GM23338 (cell line): ENCODE results near the gene KCNH6. TPM values are rescaled to one million over a fixed set of nuclear protein-coding genes. Genes with fewer than 3 reads are reported as not detected.
A peak's percentile ranks its signal among the peaks of the same experiment; 100 is the strongest.

Source experiments
- ATAC-seq: fragments of 200-7000 bp; cut with Tn5 transposase; 3 replicates; pipeline ENCODE4 v1.9.1; 2020
- DNase-seq: peaks from one replicate; pipeline ENCODE4 v3.0.0-alpha.2; 2015; ENCODE audit warnings: low spot score
- H2AFZ ChIP-seq: fragments of 200-600 bp; sonication (generic); 2 replicates; pipeline ENCODE4 v1.8.0; 2016; ENCODE audit warnings: antibody characterized with exemption, mild to moderate bottlenecking, moderate library complexity
- H3F3A ChIP-seq: fragments of 200-600 bp; sonication (generic); replicated peaks from 2 replicates; pipeline ENCODE4 v1.8.0; 2017; ENCODE audit warnings: antibody characterized with exemption, mixed run types, low read depth
- H3K27ac ChIP-seq: fragments of 200-600 bp; sonication (generic); 2 replicates; pipeline ENCODE4 v1.6.1; 2016; ENCODE audit warnings: low read depth
- H3K27me3 ChIP-seq: fragments of 200-600 bp; sonication (generic); 2 replicates; pipeline ENCODE4 v1.8.0; 2016; ENCODE audit warnings: mild to moderate bottlenecking, mixed run types, moderate library complexity; ENCODE audit not compliant: insufficient read depth
- H3K36me3 ChIP-seq: fragments of 200-600 bp; sonication (generic); 2 replicates; pipeline ENCODE4 v1.8.0; 2016; ENCODE audit warnings: mild to moderate bottlenecking; ENCODE audit not compliant: insufficient read depth
- H3K4me1 ChIP-seq: fragments of 200-600 bp; sonication (generic); 2 replicates; pipeline ENCODE4 v1.8.0; 2016; ENCODE audit warnings: mild to moderate bottlenecking, moderate library complexity; ENCODE audit not compliant: insufficient read depth
- H3K4me2 ChIP-seq: fragments of 200-600 bp; sonication (generic); 2 replicates; pipeline ENCODE4 v1.7.1; 2017; ENCODE audit warnings: mixed run types
- H3K4me3 ChIP-seq: fragments of 200-600 bp; sonication (generic); 2 replicates; pipeline ENCODE4 v1.6.1; 2016; ENCODE audit warnings: mixed run types
- H3K79me2 ChIP-seq: fragments of 200-600 bp; sonication (generic); replicated peaks from 2 replicates; pipeline ENCODE4 v1.8.0; 2017; ENCODE audit warnings: mild to moderate bottlenecking; ENCODE audit not compliant: insufficient read depth
- H3K9me2 ChIP-seq: fragments of 200-600 bp; sonication (generic); 2 replicates; pipeline ENCODE4 v1.8.0; 2017; ENCODE audit not compliant: insufficient read depth
- H4K20me1 ChIP-seq: fragments of 200-600 bp; sonication (generic); replicated peaks from 2 replicates; pipeline ENCODE4 v1.8.0; 2017; ENCODE audit warnings: mild to moderate bottlenecking; ENCODE audit not compliant: insufficient read depth
- H3K27ac Mint-ChIP-seq: 2 replicates; pipeline ENCODE4 v1.8.0; 2020; ENCODE audit warnings: inconsistent platforms, mild to moderate bottlenecking, moderate library complexity, mixed read lengths
- H3K27me3 Mint-ChIP-seq: 3 replicates; pipeline ENCODE4 v1.8.0; 2022; ENCODE audit warnings: low read depth, mild to moderate bottlenecking, moderate library complexity, mixed read lengths, inconsistent platforms; ENCODE audit not compliant: insufficient read depth, poor library complexity
- H3K36me3 Mint-ChIP-seq: 3 replicates; pipeline ENCODE4 v1.8.0; 2021; ENCODE audit warnings: low read depth, mild to moderate bottlenecking, inconsistent platforms, moderate library complexity, mixed read lengths
- H3K4me1 Mint-ChIP-seq: 3 replicates; pipeline ENCODE4 v1.8.0; 2020; ENCODE audit warnings: mild to moderate bottlenecking, inconsistent platforms, mixed read lengths
- H3K4me3 Mint-ChIP-seq: 3 replicates; pipeline ENCODE4 v1.8.0; 2021; ENCODE audit warnings: moderate library complexity, mild to moderate bottlenecking, inconsistent platforms, mixed read lengths
- H3K9me3 Mint-ChIP-seq: 3 replicates; pipeline ENCODE4 v1.8.0; 2020; ENCODE audit warnings: moderate library complexity, mild to moderate bottlenecking, inconsistent platforms, mixed read lengths
- CREB1 ChIP-seq: fragments of 250-450 bp; sonication (Bioruptor Pico); IDR thresholded peaks from 2 replicates; pipeline ENCODE4 v1.5.0; 2020; ENCODE audit warnings: low read depth, mild to moderate bottlenecking, moderate library complexity
- EZH2 ChIP-seq: fragments of 200-600 bp; sonication (generic); IDR thresholded peaks from one replicate; pipeline ENCODE4 v1.8.0; 2017; ENCODE audit warnings: antibody characterized with exemption, mild to moderate bottlenecking, low read depth; ENCODE audit not compliant: unreplicated experiment
- EZH2phosphoT487 ChIP-seq: fragments of 200-600 bp; sonication (generic); IDR thresholded peaks from one replicate; pipeline ENCODE4 v1.8.1; 2018; ENCODE audit warnings: antibody characterized with exemption; ENCODE audit not compliant: unreplicated experiment
- JUNB ChIP-seq: IDR thresholded peaks from one replicate; pipeline ENCODE4 v1.6.1; 2016; ENCODE audit warnings: antibody characterized with exemption; ENCODE audit not compliant: unreplicated experiment
- NANOG ChIP-seq: IDR thresholded peaks from 2 replicates; pipeline ENCODE4 v1.6.1; 2016; ENCODE audit warnings: antibody characterized with exemption, borderline replicate concordance
- POLR2AphosphoS5 ChIP-seq: IDR thresholded peaks from 2 replicates; pipeline ENCODE4 v1.6.1; 2016; ENCODE audit warnings: antibody characterized with exemption, low read depth
- STAT1 ChIP-seq: IDR thresholded peaks from one replicate; pipeline ENCODE4 v1.6.1; 2016; ENCODE audit warnings: antibody characterized with exemption; ENCODE audit not compliant: unreplicated experiment
- ZNF114 ChIP-seq: fragments of 250-450 bp; sonication (Bioruptor Pico); IDR thresholded peaks from 2 replicates; pipeline ENCODE4 v1.5.0; 2020; ENCODE audit warnings: mild to moderate bottlenecking, moderate library complexity
- ZNF331 ChIP-seq: fragments of 250-450 bp; sonication (Bioruptor Pico); IDR thresholded peaks from 2 replicates; pipeline ENCODE4 v1.5.0; 2020; ENCODE audit warnings: low read depth, mild to moderate bottlenecking, moderate library complexity
- ZNF462 ChIP-seq: fragments of 250-450 bp; sonication (Bioruptor Pico); IDR thresholded peaks from 2 replicates; pipeline ENCODE4 v1.5.0; 2020; ENCODE audit warnings: mild to moderate bottlenecking, moderate library complexity
- polyA plus RNA-seq: library from polyadenylated mRNA; unstranded; fragments of >200 nt; fragmentation: Nextera tagmentation; extraction: Ambion mirVana; gene quantifications from 2 replicates; pipeline ENCODE4 v1.2.1, GENCODE V29; 2016
- total RNA-seq: library from RNA; depleted of rRNA; stranded (reverse); fragments of >200 nt; shearing (Covaris generic); gene quantifications from 2 replicates; pipeline ENCODE4 v1.2.3, GENCODE V29; 2014
- TF ChIP-seq, protein P1 (sequence below): IDR thresholded peaks from 2 replicates; pipeline ENCODE4 v1.6.1; 2016; ENCODE audit warnings: antibody characterized with exemption
- TF ChIP-seq, protein P2 (sequence below), 2 experiments: fragments of 200-600 bp in 1 of 2; sonication (generic) in 1 of 2; conservative IDR thresholded peaks; 2 replicates each; pipeline versions ENCODE4 v1.5.1 to v1.6.1; 2016 to 2017; ENCODE audit warnings: antibody characterized with exemption in 2 of 2, low read depth in 2 of 2, mild to moderate bottlenecking in 2 of 2, moderate library complexity in 1 of 2
- TF ChIP-seq, protein P3 (sequence below): IDR thresholded peaks from one replicate; pipeline ENCODE4 v1.6.1; 2018; ENCODE audit warnings: antibody characterized with exemption; ENCODE audit not compliant: unreplicated experiment

The KCNH6 gene
- total and polyA plus RNA-seq, 2 experiments from 2014 or later: 1.3 to 2.8 TPM

- TF ChIP-seq, protein P1, sequence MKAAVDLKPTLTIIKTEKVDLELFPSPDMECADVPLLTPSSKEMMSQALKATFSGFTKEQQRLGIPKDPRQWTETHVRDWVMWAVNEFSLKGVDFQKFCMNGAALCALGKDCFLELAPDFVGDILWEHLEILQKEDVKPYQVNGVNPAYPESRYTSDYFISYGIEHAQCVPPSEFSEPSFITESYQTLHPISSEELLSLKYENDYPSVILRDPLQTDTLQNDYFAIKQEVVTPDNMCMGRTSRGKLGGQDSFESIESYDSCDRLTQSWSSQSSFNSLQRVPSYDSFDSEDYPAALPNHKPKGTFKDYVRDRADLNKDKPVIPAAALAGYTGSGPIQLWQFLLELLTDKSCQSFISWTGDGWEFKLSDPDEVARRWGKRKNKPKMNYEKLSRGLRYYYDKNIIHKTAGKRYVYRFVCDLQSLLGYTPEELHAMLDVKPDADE: no peak
- TF ChIP-seq ZNF331 (CRISPR knock-in tag) (no peak), EZH2 (no peak), STAT1 (no peak), JUNB (no peak), CREB1 (CRISPR knock-in tag) (no peak), EZH2phosphoT487 (no peak), POLR2AphosphoS5 (no peak), NANOG (no peak), ZNF462 (CRISPR knock-in tag) (no peak), ZNF114 (CRISPR knock-in tag) (no peak)
- TF ChIP-seq, protein P2, sequence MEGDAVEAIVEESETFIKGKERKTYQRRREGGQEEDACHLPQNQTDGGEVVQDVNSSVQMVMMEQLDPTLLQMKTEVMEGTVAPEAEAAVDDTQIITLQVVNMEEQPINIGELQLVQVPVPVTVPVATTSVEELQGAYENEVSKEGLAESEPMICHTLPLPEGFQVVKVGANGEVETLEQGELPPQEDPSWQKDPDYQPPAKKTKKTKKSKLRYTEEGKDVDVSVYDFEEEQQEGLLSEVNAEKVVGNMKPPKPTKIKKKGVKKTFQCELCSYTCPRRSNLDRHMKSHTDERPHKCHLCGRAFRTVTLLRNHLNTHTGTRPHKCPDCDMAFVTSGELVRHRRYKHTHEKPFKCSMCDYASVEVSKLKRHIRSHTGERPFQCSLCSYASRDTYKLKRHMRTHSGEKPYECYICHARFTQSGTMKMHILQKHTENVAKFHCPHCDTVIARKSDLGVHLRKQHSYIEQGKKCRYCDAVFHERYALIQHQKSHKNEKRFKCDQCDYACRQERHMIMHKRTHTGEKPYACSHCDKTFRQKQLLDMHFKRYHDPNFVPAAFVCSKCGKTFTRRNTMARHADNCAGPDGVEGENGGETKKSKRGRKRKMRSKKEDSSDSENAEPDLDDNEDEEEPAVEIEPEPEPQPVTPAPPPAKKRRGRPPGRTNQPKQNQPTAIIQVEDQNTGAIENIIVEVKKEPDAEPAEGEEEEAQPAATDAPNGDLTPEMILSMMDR (conservative IDR thresholded peaks at IDR 0.05; ENCODE audit: low read depth in 2 of 2): no peak
- TF ChIP-seq, protein P3, sequence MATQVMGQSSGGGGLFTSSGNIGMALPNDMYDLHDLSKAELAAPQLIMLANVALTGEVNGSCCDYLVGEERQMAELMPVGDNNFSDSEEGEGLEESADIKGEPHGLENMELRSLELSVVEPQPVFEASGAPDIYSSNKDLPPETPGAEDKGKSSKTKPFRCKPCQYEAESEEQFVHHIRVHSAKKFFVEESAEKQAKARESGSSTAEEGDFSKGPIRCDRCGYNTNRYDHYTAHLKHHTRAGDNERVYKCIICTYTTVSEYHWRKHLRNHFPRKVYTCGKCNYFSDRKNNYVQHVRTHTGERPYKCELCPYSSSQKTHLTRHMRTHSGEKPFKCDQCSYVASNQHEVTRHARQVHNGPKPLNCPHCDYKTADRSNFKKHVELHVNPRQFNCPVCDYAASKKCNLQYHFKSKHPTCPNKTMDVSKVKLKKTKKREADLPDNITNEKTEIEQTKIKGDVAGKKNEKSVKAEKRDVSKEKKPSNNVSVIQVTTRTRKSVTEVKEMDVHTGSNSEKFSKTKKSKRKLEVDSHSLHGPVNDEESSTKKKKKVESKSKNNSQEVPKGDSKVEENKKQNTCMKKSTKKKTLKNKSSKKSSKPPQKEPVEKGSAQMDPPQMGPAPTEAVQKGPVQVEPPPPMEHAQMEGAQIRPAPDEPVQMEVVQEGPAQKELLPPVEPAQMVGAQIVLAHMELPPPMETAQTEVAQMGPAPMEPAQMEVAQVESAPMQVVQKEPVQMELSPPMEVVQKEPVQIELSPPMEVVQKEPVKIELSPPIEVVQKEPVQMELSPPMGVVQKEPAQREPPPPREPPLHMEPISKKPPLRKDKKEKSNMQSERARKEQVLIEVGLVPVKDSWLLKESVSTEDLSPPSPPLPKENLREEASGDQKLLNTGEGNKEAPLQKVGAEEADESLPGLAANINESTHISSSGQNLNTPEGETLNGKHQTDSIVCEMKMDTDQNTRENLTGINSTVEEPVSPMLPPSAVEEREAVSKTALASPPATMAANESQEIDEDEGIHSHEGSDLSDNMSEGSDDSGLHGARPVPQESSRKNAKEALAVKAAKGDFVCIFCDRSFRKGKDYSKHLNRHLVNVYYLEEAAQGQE: no peak
- no peak overlapping the region for H3K27ac ChIP-seq
- Mint-ChIP-seq H3K4me3 (peak overlapping the region; percentile 69), H3K36me3 (no peaks in the 10 kb centered on the region; the same call in 1 of the 3 replicates), H3K27me3 (peaks cover 24% of the 10 kb centered on the region), H3K4me1 (peaks cover 19% of the 10 kb centered on the region), H3K9me3 (no peaks in the 10 kb centered on the region), H3K27ac (no peak overlapping the region)
- H3K9me2 ChIP-seq: no peaks in the 10 kb centered on the region
- peak overlapping the region; percentile 90 for H3K4me2 ChIP-seq
- H3K4me1 ChIP-seq: peaks cover 7% of the 10 kb centered on the region; the same call in 1 of the 2 replicates
- DNase-seq (peak; percentile 67), ATAC-seq (peak; percentile 86)
- no peaks in the 10 kb centered on the region for H3F3A ChIP-seq
- peak overlapping the region; percentile 96 for H2AFZ ChIP-seq
- no peaks in the 10 kb centered on the region for H3K79me2 ChIP-seq
- H3K36me3 ChIP-seq: no peaks in the 10 kb centered on the region
- H3K4me3 ChIP-seq: peak overlapping the region; percentile 62
- no peaks in the 10 kb centered on the region for H4K20me1 ChIP-seq
- H3K27me3 ChIP-seq: peaks cover 28% of the 10 kb centered on the region
Measured at GRCh38 chr17:63537991-63538692, 15.0 kb downstream of the KCNH6 start.
